Spleen (tissue), 7 donors: ENCODE data around the gene GADD45G.

Experiments
- POLR2AphosphoS5 ChIP-seq, 3 donors: sonication (generic); formaldehyde crosslinking; IDR thresholded peaks; one replicate each; pipeline ENCODE4 v1.5.1; 2017; ENCODE audit warnings: antibody characterized with exemption in 3 of 3
- TF ChIP-seq, protein P1 (sequence below), 11 experiments: fragments of 200-600 bp in 7 of 11; fragments of 450-650 bp in 4 of 11; sonication (generic) in 4 of 11; IDR thresholded peaks in 8 of 11; conservative IDR thresholded peaks in 3 of 11; 1 replicate in 7 of 11; 2 replicates in 4 of 11; pipeline versions ENCODE4 v1.4.0 to v1.8.0; 2016 to 2021; ENCODE audit warnings: antibody characterized with exemption in 11 of 11, inconsistent platforms in 4 of 11, mild to moderate bottlenecking in 1 of 11
- donor health status: DM: no; HTN: no; CAD: no; lungs with moderate emphysema.
- donor health status: DM: no; HTN: no; CAD: no.
- donor health status: DM: no; HTN: no; CAD: no.

DNA sequence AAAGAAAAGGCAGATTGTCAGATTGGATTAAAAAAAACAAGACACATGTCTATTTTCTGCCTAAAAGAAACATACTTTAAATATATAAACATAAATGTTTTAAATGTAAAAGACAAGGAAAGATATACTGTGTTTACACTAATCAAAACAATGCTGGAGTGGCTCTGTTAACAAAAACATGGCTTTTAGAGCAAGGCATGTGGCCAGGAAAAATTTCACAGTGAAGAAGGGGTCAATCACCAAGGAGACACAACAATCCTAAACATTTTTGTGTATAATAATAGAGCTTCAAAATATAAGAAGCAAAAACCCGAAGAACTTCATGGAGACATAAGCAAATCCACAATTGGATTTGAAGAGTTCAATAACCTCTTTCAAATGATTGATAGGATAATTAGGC is 18.5 kb upstream of the GADD45G start:
- TF ChIP-seq, protein P1, sequence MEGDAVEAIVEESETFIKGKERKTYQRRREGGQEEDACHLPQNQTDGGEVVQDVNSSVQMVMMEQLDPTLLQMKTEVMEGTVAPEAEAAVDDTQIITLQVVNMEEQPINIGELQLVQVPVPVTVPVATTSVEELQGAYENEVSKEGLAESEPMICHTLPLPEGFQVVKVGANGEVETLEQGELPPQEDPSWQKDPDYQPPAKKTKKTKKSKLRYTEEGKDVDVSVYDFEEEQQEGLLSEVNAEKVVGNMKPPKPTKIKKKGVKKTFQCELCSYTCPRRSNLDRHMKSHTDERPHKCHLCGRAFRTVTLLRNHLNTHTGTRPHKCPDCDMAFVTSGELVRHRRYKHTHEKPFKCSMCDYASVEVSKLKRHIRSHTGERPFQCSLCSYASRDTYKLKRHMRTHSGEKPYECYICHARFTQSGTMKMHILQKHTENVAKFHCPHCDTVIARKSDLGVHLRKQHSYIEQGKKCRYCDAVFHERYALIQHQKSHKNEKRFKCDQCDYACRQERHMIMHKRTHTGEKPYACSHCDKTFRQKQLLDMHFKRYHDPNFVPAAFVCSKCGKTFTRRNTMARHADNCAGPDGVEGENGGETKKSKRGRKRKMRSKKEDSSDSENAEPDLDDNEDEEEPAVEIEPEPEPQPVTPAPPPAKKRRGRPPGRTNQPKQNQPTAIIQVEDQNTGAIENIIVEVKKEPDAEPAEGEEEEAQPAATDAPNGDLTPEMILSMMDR (IDR thresholded peaks at IDR 0.05 in 8 of 11, conservative IDR thresholded peaks at IDR 0.05 in 3 of 11): no peak
- TF ChIP-seq POLR2AphosphoS5 (IDR thresholded peaks at IDR 0.05): no peak
